HG03442 (cell line): Measurements from ENCODE around the gene PELI1.
"Not testable (repeated sequence)": the region's sequence is repeated elsewhere in the genome, so short reads cannot be mapped to it uniquely, and the experiment has no call there.

Experiments used
- ATAC-seq: cut with Tn5 transposase; IDR thresholded peaks from one replicate; pipeline ENCODE4 v1.9.1; 2021; ENCODE audit warnings: mild to moderate bottlenecking, moderate library complexity; ENCODE audit not compliant: unreplicated experiment

PELI1 gene

DNA sequence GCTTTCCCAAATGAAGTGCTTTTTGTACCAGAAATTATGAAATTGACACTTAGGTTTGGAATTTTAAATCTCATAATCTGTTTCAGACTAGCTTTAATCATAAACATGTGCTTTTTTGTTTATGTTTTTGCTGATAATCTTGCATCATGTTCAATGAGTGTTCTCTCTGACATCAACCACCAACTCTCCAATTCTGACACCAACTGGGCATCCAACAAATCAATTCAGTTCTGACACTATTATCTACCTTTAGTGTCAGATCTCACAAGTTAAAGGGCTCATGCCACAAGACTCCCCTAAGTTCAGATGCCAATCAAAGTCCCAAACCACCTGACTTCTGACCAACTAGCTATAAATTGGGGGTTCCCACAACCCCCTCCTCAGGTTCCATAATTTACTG lies 19.6 kb downstream of the PELI1 start:
- no peak for ATAC-seq

DNA sequence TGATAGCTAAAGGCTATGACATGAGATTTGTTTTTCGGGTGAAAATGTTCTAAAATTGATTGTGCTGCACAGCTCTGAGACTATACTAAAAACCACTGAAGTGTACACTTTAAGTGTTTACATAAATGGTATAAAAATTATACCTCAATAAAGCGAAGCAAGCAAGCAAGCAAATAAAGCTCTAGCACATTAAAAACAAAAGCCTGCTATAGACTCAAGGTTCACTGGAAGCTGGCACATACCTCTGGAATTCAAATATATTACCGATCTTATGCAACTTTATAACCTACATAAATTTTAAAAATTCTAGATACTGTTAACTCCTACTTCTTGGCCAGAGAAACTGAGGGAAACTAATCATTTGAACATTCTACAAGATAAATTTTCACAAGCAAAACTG lies 20.1 kb downstream of the PELI1 start:
- ATAC-seq, result no peak

DNA sequence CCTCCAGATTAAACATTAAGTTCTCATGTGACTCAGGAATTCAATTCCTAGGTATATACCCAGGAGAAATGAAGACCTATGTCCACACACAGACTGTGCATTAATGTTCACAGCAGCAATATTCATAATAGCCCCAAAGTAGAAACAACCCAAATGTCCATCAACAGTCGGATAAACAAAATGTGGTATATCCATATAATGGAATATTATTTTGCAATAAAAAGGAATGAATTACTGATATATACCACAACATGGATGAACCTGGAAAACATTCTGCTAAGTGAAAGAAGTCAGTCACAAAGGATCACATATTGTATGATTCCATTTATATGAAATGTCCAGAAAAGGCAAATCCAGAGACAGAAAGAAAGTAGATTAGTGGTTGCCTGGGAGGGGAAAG lies 20.5 kb downstream of the PELI1 start:
- ATAC-seq, result no peak

DNA sequence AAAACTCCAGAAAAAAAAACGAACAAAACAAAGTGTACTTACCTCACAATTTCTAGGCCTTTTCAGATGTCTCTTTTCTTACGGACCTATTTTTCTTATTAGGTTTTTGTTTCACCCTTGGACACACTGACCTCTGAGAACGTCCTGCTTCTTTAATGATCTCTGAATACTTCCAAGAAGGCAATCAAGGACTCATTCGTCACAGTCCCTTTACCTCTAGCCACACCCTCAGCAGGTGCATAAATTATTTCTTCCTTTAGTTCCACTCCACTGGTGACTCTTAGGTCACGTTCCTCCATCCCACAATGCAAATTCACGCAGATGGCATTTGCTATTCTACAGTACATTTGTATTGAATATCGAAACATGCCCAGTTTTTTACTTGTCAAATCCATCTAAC lies 21.9 kb downstream of the PELI1 start:
- no peak for ATAC-seq

DNA sequence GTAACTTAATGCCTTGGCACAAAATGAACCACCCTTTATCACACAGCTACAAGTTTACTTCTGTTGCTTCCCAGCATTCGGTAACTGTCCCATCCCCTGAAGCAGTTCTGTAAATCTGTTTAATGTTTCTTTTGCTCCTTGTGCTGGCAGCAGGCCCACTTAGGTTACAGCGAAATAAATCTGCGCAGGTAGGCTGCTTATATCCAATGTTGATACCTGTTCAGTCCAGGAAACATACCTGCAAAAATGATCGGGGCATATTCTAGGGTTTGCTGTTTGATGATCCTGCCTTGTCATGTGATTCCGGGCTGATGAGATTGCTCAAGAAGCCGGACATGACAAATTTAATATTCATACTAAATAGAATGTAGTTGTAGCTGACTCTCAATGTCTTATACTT lies 23.3 kb downstream of the PELI1 start:
- ATAC-seq, result no peak

DNA sequence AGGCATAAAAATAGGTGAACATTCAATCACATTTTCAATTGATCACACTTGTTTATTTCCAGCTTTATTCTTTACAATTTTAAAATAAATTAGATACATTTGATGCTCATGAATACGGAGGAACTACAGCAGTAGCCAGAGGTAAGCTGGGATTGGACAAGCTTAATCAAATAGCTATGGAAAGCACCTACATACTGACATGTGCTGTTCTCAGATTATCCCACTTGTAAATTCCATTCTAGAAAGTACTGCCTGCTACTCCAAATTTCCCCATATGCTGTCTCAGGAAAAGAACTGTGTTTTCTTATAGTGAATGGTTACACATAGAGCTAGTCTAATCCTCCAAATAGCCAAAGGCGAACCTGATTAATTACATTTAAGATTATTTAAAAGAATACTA lies 24.2 kb downstream of the PELI1 start:
- no peak for ATAC-seq

DNA sequence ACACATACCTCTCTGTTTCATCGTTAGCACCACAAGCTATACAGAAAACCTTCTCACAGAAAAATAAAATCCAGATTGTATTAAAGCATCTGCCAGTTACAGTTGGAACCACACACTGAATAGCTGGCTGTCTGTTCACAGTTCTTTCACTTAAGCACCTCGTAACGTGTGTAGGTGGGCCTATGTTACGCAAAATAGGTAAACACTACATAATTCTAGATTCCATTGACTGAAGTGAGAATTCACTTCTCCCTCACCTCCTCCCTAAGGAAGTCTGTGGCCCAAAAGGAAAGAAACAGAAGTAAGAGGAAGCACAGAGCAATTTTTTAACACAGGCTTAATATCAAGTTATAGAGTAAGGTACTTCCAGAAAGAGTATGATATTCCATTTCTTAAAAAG lies 24.9 kb downstream of the PELI1 start:
- no peak for ATAC-seq

DNA sequence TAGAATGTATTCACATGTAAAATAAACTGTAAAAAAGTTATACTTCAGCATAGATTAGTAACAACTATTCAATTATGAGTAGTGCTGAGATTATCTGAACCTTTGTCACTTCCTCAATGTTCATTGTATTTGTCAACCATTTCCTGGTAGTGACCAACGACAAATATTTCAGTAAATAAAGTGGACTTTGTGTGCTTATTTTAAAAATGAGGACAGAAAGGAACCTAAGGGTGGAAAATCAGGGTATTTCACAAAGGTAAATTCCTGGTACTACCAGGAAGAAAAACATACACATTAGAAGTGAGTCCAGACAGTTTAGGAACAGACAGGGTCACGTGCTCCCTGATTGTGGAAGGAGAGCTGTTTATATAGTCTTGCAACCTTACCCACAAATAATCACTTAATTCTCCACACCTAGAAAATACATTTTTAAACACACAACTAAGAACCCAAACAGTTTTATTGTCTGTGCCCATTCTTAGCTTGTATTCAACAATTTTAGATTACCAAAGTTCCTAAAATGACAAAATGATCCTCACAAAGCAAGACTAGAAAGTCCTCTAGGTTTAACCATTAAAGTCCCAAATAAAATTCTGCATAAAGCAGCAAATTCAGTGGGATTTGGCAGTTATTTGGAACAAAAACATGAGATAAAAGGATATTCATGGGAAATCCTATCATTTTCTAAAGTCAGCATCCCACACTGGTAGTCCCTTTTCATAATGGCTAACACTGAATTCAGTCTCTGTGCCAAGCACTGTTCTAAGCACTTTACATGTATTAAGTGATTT lies 28.2 kb downstream of the PELI1 start:
- ATAC-seq, result no peak

DNA sequence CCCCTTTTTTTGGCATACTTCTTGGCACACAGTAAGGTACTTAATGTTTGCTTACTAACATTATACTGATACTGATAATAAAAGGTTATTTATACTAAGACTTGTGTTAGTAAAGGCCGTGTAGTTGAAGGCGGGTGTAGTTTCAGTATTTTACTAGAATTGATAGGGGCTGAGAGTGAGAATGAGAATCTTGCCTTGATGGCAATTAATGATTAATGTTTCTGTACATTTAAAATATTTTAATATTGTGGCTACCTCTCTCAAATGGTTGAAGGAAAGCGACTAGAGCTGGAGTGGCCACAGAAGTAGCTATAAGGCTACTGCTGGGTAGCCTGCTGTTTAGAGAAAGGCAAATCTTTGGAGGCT lies 29.3 kb downstream of the PELI1 start:
- ATAC-seq, result peak; percentile 13

DNA sequence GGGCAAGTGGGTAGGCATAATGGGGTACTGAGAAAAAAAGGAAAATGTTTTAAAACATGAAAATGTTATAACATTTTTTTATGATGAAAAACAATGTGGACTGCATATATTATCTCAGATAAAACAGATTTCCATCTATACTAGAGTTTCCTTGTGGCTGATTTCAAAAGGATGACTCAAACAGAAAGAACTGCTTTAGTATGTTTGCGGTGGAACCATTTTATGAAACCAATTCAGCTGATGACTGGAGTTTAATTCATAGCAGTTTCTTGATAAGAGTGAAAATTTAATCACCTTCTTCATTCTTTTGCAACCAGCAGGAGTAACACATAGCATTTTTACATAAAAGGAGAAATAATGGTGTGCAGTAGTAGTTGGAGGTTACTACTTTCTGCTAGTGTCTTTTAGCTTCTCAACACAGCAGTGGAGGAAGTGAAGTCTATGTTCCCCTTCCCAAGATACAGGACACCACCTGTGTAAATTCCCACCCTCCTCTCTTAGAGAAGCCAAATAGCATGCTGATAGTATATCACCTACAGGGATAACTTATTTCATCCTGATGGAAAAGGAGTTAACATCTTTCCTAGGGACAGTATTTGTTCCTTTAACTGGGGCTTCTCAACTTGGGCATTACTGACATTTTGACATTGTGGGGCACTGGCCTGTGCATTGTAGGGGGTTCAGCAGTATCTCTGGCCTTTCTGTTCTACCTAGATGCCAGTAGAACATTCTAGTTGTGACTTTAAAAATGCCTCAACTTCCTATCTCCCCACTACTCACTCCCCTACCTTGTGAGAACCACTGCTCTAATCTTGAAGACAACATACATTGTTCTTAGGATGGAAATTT lies 29.9 kb downstream of the PELI1 start:
- ATAC-seq, result peak; percentile 64

DNA sequence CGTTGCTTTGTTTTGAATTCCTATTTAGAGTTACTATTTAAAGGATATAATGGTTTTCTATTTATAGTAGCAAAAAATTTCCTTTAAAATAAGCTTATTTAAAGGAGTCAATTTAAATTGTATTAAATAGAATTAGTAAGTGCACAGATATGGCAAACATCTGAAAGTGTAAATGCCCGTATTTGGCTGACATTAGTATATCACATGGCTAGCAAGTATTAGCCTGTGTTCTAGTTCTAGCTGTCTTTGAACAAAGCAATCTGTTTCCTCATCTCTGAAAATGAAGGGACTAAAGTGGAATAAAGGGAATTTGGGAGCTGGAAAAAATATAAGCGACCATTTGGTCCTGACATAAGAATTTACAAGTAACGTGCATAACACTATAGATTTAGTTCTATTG lies 32.2 kb downstream of the PELI1 start:
- ATAC-seq, result no peak

DNA sequence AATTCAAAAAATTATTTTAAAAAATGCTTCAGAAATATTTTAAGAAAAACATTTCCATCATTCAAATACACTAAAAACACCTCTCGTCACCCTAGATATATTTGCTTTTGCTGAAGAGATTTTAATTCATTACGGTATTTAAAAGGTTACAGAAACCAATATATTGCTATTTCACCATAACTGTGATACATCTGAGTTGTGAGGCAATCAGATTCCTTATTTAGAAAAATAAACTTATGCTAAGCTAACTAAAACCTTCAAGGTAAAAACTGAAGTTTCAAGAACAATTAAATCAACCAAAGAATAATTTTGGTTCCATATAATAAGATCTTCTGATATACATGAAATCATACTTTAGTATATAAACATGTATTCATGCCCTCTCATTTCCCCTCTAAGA lies 32.8 kb downstream of the PELI1 start:
- no peak for ATAC-seq

DNA sequence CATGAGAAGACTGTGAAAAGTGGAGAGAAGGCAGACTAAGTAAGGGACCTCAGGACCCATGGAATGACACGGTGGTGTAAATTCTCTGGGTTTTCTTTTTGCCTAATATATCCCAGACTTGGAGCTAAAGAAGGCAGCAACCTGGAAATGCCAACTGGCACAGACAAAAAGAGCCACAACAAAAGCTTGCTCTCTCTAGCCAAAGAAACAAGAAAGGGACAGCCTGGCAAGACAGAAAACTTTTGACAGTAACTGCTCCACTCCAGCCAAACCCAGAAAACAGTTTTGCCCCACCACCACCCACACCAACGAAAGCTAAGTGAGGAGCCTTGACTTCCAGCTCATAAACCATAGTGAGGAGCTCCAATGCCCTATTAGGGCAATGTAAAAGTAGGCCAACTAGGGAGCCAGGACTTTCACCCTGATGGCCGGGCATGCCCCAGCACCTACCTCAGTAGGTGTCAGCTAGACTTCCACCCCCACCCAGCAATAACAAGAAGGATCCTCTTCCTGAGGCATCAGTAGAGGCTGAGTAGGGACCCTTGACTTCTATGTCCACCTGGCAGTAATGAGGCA lies 35.5 kb downstream of the PELI1 start:
- no peak for ATAC-seq

DNA sequence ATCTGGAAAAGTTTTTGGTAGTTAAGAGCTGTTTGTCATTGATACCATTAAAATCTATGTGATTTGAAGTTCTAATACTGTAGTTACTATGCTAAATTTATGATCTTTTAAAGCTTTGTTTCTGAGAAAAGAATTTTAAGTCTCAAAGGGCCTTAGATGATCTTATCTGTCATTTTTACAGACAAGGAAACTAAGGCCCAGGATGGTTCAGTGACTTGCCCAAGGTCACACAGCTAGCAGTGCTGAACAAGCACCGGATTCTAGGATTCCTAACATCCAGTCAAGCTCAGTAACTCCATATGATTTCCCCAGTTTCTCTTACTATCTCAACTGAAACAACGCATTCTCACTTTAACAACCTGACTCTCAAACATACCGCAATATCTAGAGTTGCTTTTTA lies 37.7 kb downstream of the PELI1 start:
- ATAC-seq, result no peak

DNA sequence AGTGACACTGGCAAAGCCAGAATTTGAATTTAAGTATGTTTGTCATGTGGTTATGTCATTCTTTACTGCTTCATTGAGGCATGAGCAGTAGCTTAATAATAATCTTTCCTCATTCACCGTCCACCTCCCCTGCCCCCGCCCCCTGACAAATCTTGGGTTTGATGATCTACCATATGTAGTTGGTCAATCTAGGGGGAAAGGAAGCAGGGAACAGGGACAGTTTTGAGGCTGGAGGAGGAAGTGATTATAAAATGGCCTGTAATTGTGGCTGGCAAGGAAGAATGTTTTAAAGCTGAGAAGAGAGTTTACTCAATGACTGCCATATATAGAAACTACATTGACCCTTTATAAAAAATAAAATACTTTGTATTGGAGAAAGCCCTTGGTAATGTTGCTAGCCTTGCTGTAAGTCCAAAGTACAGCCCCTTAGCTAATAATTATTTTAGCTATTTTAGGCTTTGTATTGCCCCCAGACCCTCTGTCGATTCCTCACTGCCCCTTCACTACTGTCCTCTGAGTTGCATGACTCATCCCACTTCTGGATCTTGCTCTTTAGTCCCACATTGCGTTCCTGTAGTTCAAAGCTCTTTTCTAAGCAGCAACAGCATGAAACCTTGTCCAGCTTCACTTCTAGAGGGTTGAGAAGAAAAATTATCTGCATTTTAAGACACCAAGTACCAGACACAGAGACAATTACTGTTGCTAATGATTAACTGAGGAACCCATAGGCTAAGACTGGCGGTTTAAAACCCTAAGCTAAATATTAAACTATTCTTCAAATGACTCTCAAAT lies 38.4 kb downstream of the PELI1 start:
- no peak for ATAC-seq

DNA sequence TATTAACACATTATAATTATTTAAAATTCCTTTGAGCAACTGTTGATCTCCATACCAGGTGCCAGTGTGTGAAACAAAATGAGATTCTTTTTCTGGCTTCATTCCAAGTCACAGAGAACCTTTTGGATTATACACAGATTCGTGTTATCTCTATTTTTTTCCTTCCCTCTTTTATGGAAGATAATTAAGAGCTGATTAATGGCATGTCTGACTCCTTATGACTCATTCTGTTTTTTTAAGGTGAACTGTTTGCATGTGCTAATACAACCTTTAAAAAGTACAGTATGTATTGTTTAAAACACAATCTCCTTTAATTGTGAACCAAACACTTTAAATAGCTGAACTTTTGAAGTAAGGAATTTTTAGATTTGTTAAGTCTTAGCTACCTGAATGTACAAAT lies 39.3 kb downstream of the PELI1 start:
- ATAC-seq, result no peak

DNA sequence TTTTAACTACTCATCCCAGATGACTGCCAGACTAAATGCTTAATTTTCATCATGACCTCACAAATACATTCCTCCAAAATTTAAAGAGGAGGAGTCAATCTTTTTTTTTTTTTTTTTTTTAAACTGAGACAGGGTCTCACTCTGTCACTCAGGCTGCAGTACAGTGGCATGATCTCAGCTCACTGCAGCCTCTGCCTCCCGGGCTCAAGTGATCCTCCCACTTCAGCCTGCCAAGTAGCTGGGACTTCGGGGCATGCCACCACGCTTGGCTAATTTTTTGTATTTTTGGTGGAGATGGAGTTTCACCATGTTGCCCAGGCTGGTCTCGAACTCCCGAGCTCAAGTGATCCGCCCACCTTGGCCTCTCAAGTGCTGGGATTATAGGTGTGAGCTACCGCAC lies 41.5 kb downstream of the PELI1 start:
- ATAC-seq, result not testable (repeated sequence)

DNA sequence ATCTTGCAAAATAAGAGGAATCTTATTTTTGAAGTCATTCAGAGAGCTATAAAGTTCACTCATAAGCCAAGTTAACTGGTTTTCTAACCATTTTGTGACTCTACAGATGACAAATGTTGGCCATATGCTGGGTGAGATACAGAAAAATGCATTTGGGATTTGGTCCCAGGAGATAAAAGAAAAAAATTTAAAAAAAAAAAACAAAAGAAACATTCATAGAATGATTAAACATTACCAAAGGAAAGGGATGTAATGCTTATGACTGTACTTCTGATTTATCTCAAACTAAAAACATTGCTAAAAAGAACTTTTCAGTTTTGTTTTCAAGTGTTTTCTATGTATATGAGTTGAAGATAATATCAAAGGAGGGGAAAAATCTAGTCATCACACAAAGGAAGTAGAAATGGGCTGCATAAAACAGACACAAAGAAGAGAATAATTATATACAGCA lies 43.1 kb downstream of the PELI1 start:
- ATAC-seq, result peak; percentile 61

DNA sequence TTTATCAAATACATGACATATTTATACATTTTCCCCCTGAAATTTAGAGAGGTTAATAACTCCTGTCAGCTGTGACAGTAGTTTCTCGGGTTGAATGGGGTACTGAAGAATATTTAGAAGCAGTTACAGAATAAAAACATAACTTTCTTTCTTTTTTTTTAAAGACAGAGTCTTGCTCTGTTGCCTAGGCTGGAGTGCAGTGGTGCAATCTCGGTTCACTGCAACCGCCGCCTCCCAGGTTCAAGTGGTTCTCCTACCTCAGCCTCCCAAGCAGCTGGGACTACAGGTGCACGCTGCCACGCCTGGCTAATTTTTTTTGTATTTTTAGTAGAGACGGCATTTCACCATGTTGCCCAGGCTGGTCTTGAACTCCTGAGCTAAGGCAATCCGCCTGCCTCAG lies 43.6 kb downstream of the PELI1 start:
- not testable (repeated sequence) for ATAC-seq

DNA sequence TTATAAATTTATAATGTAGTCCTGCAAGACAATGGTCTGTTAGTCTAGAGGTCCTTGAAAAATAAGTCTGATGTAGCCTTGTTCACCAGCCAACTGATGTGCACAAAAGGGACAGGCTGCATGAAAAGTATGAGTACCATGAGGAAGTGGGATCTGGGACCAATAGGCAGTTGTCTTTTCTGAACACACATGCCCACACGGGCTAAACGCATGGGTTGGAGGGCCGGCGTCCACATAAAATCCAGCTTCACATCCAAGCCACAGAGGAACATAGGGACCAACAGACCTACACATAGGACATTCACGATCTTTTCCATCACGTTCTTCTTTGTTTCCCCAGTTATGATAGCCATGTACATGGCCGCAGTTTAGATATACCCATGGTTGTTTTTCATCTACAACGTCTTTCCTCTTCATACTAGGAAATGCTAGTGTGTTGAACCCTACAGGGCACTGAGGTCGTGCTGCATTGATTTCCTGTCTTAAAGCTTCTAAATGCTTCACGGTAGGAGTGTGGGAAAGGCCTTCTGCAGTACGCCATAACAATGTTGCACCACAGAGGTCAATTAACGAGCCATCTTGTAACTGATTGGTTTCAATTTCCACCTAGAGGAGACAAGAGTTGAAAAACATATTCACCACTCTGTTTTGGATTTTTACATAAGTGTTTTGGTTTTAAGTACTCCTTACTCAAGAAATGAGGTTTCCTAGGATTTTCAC lies 49.4 kb downstream of the PELI1 start:
- ATAC-seq, result no peak
